NCI-H2196 treated with DMSO at 0.1 percent for 48 hours (cell line): Measurements from ENCODE around the gene SLC8A1.

ENCODE experiments used
- DNase-seq: peaks from one replicate; lab custom pipeline; 2025; ENCODE audit not compliant: unreplicated experiment; lab: John Stamatoyannopoulos, UW

The SLC8A1 gene

DNA sequence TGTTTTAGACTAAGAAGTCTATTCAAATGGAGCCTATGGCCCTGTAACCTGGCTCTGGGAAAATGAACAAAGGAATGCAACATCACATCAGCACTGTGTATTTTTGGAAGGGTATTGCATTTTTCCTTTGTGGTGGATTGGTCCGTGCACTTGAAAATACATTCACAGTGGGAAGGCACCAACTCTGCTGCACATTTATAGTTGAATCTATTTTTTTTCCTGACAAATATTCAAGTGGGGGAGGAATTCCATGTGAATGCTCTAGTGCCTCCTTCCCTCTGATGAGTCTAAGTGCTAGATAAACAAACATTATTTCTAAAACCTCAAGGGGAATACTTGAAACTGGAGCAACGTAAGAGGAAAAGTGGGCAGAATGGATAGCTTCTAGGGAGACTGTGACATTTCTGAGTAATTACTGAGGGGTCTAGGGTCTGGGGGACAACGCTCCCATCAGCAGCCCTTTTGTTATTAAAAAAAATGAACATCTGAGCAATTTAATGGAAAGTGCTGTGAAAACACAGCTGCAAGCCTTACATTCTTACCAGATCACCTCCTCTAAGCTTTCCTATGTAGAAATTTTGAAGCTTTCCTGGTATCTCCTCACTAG lies 208.2 kb downstream of the SLC8A1 start:
- no peak for DNase-seq

GRCh38 chr2:40242315-40242714 lies 209.6 kb downstream of the SLC8A1 start:
- DNase-seq: peak; percentile 29

- DNase-seq: peak; percentile 65
Measured at GRCh38 chr2:40240070-40240469, 211.8 kb downstream of the SLC8A1 start.

DNA sequence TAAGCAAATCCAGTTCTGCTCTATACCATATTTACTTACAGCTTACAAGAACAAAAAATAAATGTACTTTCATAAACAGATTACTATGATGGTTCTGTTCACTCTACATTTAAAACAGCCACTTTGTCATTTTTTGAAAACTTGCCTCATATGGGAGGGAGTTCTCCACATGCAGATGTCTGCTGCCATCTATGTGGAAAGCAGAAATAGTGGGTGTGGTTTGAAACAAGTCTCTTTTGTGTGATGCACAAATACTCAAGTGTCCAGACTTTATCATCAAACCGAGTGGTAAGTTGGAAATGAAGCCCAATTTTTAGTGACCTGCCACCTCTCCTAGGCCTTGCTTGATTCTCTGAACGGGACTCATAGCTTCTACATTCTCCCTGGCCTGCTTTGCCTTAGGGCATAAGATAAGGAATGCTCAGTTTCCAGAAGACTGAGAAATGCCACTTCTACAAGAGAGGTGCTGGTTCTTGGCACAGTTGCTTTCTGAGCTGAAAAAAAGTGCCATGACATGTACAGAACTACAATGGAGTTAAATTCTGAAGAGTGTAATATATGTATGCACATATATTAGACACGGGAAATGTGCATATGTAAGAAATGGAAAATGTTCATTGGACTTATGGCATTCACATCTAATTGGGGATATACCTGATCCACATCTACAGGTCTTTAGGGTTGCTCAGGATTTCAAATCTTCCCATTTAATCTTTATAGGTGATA lies 221.0 kb downstream of the SLC8A1 start:
- DNase-seq: no peak

DNA sequence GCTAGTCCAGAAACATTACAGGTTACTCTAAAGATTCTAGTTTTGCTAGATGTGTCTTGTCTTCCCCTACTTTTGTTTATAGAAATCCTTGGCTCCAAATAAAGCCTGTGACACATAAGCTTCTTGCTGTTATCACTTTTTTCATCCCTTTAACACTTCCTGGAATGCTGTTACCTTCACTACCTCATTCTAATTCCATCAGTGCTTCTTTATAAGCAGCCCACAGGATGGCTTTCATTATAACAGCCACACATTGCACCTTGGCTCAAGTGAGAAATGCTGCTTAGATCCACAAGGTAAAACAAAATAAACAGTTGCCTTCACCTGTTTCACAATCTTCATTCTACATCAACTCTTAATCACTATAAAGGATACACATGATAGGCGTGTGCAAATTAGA lies 221.7 kb downstream of the SLC8A1 start:
- DNase-seq: no peak

- DNase-seq: no peak
Measured at GRCh38 chr2:40228310-40228709, 223.6 kb downstream of the SLC8A1 start.

- no peak for DNase-seq
Measured at GRCh38 chr2:40227210-40227609, 224.7 kb downstream of the SLC8A1 start.

DNA sequence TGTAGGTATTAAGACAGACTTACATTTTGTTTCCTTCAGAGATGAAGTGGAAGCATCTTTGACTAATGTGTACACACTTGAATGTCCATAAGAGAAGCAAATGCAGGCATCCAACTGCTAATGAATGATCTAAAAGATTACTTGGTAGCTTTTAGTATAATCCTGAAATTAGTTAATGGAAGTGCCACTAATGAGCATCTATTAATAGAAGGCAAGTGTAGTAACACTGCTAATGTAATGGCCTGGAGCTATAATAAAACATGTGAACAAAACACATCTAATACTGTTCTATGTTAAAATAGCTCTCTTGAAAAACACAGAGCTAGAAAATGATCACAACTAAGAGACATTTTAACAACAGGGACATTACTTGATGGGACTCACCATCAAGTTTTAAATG lies 225.3 kb downstream of the SLC8A1 start:
- DNase-seq: no peak

- no peak for DNase-seq
Measured at GRCh38 chr2:40225670-40226210, 226.2 kb downstream of the SLC8A1 start.

GRCh38 chr2:40224318-40224717 lies 227.6 kb downstream of the SLC8A1 start:
- DNase-seq: no peak

GRCh38 chr2:40220177-40220925 lies 231.5 kb downstream of the SLC8A1 start:
- DNase-seq: no peak

DNA sequence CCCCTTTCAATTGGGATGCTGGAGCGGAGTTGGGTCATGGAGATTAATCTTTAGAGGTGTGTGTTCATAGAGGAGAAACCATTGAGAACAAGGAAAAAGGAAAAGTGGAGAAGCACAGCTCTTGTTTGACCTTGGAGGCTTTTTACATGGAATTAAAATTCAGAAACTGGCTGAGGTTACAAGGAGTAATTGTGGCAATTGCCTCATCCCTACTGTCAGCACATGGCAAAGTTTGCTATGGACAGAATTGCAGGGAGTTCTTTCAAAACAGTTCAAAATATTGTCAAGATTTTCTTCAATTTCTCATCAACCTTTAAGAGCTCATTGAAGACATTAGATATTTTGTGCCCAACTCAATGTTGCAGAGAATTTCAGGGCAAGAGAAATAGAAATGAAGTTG lies 232.7 kb downstream of the SLC8A1 start:
- no peak for DNase-seq

GRCh38 chr2:40218679-40219078 lies 233.2 kb downstream of the SLC8A1 start:
- no peak for DNase-seq

DNA sequence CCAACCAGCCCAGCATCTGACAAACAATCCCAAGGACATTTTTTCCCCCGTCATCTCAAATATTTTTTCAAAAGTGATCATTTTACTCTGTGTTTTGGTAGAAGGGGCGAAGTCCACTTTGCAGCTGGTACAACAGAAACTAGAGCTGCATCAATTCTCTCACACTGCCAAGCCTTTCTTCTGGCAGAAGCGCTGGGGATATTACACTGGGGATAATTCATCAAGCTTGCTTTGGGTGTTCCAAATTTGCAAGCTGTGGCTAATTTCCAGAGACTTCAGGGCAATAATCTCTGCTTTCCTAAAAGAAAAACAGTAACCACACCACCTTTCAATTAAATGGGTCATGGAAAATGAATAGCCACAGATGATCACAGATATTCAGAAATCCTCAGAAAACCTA lies 238.3 kb downstream of the SLC8A1 start:
- DNase-seq: no peak

- no peak for DNase-seq
Measured at GRCh38 chr2:40213071-40213470, 238.8 kb downstream of the SLC8A1 start.

- no peak for DNase-seq
Measured at GRCh38 chr2:40210968-40211353, 240.9 kb downstream of the SLC8A1 start.

DNA sequence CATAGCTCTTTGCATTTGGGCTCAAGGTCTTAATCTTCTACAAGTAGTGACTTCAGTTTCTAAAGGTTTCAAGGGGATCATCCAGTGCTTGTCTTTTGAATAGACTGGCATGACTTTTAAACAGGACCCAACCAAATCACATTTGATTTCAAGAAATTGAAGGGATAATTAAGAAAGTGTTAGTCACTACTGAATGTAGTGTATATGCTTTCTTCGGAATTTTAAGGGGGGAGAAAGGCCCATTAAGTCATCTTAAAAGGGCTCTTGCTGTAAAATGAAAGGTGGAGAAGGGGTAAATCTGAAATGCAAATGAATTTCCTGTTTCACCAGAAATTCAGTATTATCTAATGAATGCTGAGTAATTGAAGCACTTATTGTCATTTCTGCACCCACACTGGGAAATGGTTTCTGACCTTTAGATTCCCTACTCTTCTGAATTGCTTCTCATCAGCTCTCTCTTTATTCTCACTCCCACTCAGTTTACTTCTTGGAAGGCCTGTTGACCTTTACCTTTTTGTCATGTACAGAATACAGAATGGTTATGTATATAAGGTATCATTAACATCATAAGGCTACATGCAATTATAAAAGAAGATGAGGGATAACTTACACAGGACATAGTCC lies 241.4 kb downstream of the SLC8A1 start:
- DNase-seq: no peak

DNA sequence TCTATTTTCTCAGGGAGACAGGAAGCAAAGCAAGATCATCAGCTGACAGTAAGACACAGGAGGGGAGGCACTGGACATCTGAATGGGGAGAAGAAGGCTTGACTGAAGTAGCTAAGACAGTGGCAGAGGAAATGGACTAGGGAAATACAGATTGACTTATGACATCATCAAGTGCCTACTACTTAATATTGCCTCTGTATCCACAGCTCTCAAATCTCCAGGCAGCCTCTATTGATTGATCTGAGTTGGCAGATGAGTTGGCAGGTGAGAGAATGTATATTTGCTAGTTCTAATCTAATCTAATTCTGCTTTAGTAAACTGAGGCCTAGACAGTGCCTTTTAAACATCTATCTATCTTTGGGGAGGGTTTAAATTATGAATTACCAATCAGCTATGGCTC lies 242.1 kb downstream of the SLC8A1 start:
- DNase-seq: no peak

GRCh38 chr2:40208463-40208862 lies 243.4 kb downstream of the SLC8A1 start:
- DNase-seq: peak; percentile 34

- no peak for DNase-seq
Measured at GRCh38 chr2:40204268-40204667, 247.6 kb downstream of the SLC8A1 start.

- DNase-seq: no peak
Measured at GRCh38 chr2:40202798-40203400, 249.0 kb downstream of the SLC8A1 start.
